Measurements from ENCODE around the gene LY6G6D.

Gene LY6G6D

DNA sequence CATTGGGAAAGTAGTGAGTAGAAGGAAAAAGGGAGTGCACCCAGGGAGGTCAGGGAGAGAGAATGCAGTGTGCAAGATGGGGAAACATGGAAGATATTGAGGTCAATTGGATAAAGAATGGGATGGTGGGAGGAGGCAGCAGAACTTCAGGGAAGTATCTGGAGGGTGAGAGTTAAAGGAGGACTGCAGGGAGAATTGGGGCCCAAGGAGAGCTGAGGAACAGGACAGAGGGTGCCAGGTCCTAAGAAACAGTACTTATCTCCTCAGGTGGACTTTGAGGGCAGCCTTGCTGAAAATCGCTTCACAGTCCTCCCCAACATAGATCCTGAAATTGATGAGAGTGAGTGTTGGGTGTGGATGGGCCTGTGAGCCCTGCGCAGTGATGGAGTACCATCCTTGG is 43.1 kb downstream of the LY6G6D start (continued):
- TF ChIP-seq, protein P1, sequence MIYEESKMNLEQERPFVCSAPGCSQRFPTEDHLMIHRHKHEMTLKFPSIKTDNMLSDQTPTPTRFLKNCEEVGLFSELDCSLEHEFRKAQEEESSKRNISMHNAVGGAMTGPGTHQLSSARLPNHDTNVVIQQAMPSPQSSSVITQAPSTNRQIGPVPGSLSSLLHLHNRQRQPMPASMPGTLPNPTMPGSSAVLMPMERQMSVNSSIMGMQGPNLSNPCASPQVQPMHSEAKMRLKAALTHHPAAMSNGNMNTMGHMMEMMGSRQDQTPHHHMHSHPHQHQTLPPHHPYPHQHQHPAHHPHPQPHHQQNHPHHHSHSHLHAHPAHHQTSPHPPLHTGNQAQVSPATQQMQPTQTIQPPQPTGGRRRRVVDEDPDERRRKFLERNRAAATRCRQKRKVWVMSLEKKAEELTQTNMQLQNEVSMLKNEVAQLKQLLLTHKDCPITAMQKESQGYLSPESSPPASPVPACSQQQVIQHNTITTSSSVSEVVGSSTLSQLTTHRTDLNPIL (CRISPR knock-in tag; IDR thresholded peaks at IDR 0.05; ENCODE audit: low read depth) = no peak
- no peak for TF ChIP-seq ESRRG (CRISPR knock-in tag; IDR thresholded peaks at IDR 0.05)
- no peak for TF ChIP-seq TCF4 (CRISPR knock-in tag; IDR thresholded peaks at IDR 0.05; ENCODE audit: borderline replicate concordance)
- no peak for TF ChIP-seq ISL1 (CRISPR knock-in tag; IDR thresholded peaks at IDR 0.05)

DNA sequence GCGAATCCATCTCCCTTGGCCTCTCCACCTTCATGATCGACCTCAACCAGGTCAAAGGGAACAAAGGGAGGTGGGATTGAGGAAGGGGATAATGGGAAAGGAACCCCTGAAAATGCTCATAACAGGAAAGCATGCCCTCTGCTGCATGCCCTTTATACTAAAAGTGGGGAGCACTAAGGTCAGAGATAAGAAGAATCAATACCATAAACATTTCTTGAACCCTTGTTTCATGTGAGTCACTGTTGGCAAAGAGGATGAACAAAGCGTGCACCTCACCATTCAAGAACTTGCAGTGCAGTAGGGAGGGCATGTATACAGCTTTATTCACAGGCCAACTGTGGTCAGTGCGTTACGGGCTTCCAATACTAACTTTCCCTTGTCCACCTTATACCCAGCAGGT is 45.6 kb downstream of the LY6G6D start:
- TF ChIP-seq SNAI2 (CRISPR knock-in tag; IDR thresholded peaks at IDR 0.05) (no peak), ZNF565 (CRISPR knock-in tag; conservative IDR thresholded peaks at IDR 0.05; ENCODE audit: low read depth) (no peak), ARNTL (CRISPR knock-in tag; IDR thresholded peaks at IDR 0.05; ENCODE audit: borderline replicate concordance, low read depth) (no peak), GLIS3 (CRISPR knock-in tag; IDR thresholded peaks at IDR 0.05) (no peak), TOX (CRISPR knock-in tag; IDR thresholded peaks at IDR 0.05; ENCODE audit: borderline replicate concordance) (no peak), ZFP30 (CRISPR knock-in tag; IDR thresholded peaks at IDR 0.05) (no peak), CSDC2 (CRISPR knock-in tag; IDR thresholded peaks at IDR 0.05) (no peak), ESRRG (CRISPR knock-in tag; IDR thresholded peaks at IDR 0.05) (no peak), BACH2 (CRISPR knock-in tag; IDR thresholded peaks at IDR 0.05; ENCODE audit: borderline replicate concordance) (no peak), ZNF8 (CRISPR knock-in tag; IDR thresholded peaks at IDR 0.05) (no peak), OSR1 (CRISPR knock-in tag; IDR thresholded peaks at IDR 0.05) (no peak), PPARA (CRISPR knock-in tag; IDR thresholded peaks at IDR 0.05; ENCODE audit: borderline replicate concordance) (no peak)
- TF ChIP-seq, protein P2, sequence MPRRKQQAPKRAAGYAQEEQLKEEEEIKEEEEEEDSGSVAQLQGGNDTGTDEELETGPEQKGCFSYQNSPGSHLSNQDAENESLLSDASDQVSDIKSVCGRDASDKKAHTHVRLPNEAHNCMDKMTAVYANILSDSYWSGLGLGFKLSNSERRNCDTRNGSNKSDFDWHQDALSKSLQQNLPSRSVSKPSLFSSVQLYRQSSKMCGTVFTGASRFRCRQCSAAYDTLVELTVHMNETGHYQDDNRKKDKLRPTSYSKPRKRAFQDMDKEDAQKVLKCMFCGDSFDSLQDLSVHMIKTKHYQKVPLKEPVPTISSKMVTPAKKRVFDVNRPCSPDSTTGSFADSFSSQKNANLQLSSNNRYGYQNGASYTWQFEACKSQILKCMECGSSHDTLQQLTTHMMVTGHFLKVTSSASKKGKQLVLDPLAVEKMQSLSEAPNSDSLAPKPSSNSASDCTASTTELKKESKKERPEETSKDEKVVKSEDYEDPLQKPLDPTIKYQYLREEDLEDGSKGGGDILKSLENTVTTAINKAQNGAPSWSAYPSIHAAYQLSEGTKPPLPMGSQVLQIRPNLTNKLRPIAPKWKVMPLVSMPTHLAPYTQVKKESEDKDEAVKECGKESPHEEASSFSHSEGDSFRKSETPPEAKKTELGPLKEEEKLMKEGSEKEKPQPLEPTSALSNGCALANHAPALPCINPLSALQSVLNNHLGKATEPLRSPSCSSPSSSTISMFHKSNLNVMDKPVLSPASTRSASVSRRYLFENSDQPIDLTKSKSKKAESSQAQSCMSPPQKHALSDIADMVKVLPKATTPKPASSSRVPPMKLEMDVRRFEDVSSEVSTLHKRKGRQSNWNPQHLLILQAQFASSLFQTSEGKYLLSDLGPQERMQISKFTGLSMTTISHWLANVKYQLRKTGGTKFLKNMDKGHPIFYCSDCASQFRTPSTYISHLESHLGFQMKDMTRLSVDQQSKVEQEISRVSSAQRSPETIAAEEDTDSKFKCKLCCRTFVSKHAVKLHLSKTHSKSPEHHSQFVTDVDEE (CRISPR knock-in tag; IDR thresholded peaks at IDR 0.05) = no peak
- TF ChIP-seq, protein P3, sequence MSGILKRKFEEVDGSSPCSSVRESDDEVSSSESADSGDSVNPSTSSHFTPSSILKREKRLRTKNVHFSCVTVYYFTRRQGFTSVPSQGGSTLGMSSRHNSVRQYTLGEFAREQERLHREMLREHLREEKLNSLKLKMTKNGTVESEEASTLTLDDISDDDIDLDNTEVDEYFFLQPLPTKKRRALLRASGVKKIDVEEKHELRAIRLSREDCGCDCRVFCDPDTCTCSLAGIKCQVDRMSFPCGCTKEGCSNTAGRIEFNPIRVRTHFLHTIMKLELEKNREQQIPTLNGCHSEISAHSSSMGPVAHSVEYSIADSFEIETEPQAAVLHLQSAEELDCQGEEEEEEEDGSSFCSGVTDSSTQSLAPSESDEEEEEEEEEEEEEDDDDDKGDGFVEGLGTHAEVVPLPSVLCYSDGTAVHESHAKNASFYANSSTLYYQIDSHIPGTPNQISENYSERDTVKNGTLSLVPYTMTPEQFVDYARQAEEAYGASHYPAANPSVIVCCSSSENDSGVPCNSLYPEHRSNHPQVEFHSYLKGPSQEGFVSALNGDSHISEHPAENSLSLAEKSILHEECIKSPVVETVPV (CRISPR knock-in tag; IDR thresholded peaks at IDR 0.05) = no peak
- TF ChIP-seq, protein P4, sequence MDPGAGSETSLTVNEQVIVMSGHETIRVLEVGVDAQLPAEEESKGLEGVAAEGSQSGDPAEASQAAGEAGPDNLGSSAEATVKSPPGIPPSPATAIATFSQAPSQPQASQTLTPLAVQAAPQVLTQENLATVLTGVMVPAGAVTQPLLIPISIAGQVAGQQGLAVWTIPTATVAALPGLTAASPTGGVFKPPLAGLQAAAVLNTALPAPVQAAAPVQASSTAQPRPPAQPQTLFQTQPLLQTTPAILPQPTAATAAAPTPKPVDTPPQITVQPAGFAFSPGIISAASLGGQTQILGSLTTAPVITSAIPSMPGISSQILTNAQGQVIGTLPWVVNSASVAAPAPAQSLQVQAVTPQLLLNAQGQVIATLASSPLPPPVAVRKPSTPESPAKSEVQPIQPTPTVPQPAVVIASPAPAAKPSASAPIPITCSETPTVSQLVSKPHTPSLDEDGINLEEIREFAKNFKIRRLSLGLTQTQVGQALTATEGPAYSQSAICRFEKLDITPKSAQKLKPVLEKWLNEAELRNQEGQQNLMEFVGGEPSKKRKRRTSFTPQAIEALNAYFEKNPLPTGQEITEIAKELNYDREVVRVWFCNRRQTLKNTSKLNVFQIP (CRISPR knock-in tag; IDR thresholded peaks at IDR 0.05; ENCODE audit: borderline replicate concordance, low read depth) = no peak
- TF ChIP-seq, protein P5, sequence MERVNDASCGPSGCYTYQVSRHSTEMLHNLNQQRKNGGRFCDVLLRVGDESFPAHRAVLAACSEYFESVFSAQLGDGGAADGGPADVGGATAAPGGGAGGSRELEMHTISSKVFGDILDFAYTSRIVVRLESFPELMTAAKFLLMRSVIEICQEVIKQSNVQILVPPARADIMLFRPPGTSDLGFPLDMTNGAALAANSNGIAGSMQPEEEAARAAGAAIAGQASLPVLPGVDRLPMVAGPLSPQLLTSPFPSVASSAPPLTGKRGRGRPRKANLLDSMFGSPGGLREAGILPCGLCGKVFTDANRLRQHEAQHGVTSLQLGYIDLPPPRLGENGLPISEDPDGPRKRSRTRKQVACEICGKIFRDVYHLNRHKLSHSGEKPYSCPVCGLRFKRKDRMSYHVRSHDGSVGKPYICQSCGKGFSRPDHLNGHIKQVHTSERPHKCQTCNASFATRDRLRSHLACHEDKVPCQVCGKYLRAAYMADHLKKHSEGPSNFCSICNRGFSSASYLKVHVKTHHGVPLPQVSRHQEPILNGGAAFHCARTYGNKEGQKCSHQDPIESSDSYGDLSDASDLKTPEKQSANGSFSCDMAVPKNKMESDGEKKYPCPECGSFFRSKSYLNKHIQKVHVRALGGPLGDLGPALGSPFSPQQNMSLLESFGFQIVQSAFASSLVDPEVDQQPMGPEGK (CRISPR knock-in tag; IDR thresholded peaks at IDR 0.05; ENCODE audit: borderline replicate concordance) = no peak
- no peak for ATAC-seq

DNA sequence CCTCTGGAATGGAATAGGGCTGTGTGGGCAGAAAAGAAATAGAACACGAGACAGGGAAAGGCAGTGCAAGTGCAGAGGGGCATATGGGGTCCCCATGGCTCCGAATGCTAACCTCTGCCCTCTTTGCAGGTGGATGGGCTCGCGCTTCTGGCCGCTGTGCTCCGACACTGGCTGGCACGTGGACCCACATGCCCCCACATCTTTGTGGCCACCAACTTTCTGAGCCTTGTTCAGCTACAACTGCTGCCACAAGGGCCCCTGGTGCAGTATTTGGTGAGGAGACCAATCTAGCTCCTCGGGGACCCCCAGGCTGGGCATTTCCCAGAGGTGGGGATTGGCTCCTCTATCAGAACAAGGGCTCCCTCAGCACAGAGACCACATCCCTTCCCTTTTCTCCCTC is 46.2 kb downstream of the LY6G6D start:
- TF ChIP-seq ZNF565 (CRISPR knock-in tag; conservative IDR thresholded peaks at IDR 0.05; ENCODE audit: low read depth) = no peak
- TF ChIP-seq, protein P1 (CRISPR knock-in tag; IDR thresholded peaks at IDR 0.05; ENCODE audit: low read depth) = no peak
- TF ChIP-seq ZNF8 (CRISPR knock-in tag; IDR thresholded peaks at IDR 0.05) = no peak
- TF ChIP-seq ZNF70 (CRISPR knock-in tag; IDR thresholded peaks at IDR 0.05) = no peak
- no peak for TF ChIP-seq ARNTL (CRISPR knock-in tag; IDR thresholded peaks at IDR 0.05; ENCODE audit: borderline replicate concordance, low read depth)
- TF ChIP-seq BACH2 (CRISPR knock-in tag; IDR thresholded peaks at IDR 0.05; ENCODE audit: borderline replicate concordance) = no peak
- no peak for ATAC-seq
